K562 (cell line): Measurements from ENCODE around the gene SPOUT1.

Experiments
- BRCA1 ChIP-seq, 2 experiments: fragments of 450-650 bp in 1 of 2; sonication (generic) in 1 of 2; formaldehyde crosslinking in 1 of 2; IDR thresholded peaks; 2 replicates each; pipeline versions ENCODE4 v1.5.0 to v1.6.1; 2017 to 2020; ENCODE audit warnings: mild to moderate bottlenecking in 1 of 2, missing genetic modification reagents in 1 of 2
- CBFA2T3 ChIP-seq: fragments of 450-650 bp; IDR thresholded peaks from 2 replicates; pipeline ENCODE4 v1.6.1; 2017
- ESRRA ChIP-seq: fragments of 450-650 bp; IDR thresholded peaks from 2 replicates; pipeline ENCODE4 v1.6.1; 2014; ENCODE audit warnings: low read depth, mild to moderate bottlenecking, moderate library complexity, borderline replicate concordance
- EZH2 ChIP-seq: IDR thresholded peaks from 2 replicates; pipeline ENCODE4 v1.6.1; 2012; ENCODE audit warnings: low read depth, mild to moderate bottlenecking, inconsistent platforms, low read length, borderline replicate concordance
- KLF13 ChIP-seq: fragments of 450-650 bp; IDR thresholded peaks from 2 replicates; pipeline ENCODE4 v1.6.1; 2016; ENCODE audit warnings: missing genetic modification characterization, low read depth, mild to moderate bottlenecking, missing compliant biosample characterization, moderate library complexity, borderline replicate concordance
- MCM3 ChIP-seq: fragments of 450-650 bp; IDR thresholded peaks from 2 replicates; pipeline ENCODE4 v1.6.1; 2016
- POLR2A ChIP-seq: fragments of 450-650 bp; conservative IDR thresholded peaks from 2 replicates; pipeline ENCODE4 v1.6.1; 2016
- POLR2AphosphoS2 ChIP-seq: IDR thresholded peaks from 2 replicates; pipeline ENCODE4 v1.6.1; 2012; ENCODE audit warnings: low read length, improper control_type of control experiment
- RB1 ChIP-seq: fragments of 450-650 bp; IDR thresholded peaks from 2 replicates; pipeline ENCODE4 v1.6.1; 2017; ENCODE audit warnings: low read depth, mild to moderate bottlenecking
- TCF7 ChIP-seq: sonication (generic); IDR thresholded peaks from 2 replicates; pipeline ENCODE4 v1.6.1; 2016; ENCODE audit warnings: antibody characterized with exemption, borderline replicate concordance
- ZBTB8A ChIP-seq: fragments of 450-650 bp; IDR thresholded peaks from 2 replicates; pipeline ENCODE4 v1.6.1; 2018; ENCODE audit warnings: mild to moderate bottlenecking, moderate library complexity; ENCODE audit not compliant: partially characterized antibody
- ZNF175 ChIP-seq: fragments of 200-800 bp; sonication (Bioruptor generic); IDR thresholded peaks from 2 replicates; pipeline ENCODE4 v1.6.1; 2016; ENCODE audit warnings: low read depth, mild to moderate bottlenecking, missing genetic modification characterization, missing compliant biosample characterization
- TF ChIP-seq, protein P1 (sequence below), 3 experiments: IDR thresholded peaks in 2 of 3; conservative IDR thresholded peaks in 1 of 3; 2 replicates each; pipeline ENCODE4 v1.5.1; 2011 to 2012; ENCODE audit warnings: low read length in 3 of 3, mild to moderate bottlenecking in 3 of 3, control low read depth in 2 of 3, improper control_type of control experiment in 1 of 3, inconsistent platforms in 1 of 3, low read depth in 1 of 3, mixed read lengths in 1 of 3, moderate library complexity in 1 of 3; ENCODE audit not compliant: insufficient read depth in 2 of 3

DNA sequence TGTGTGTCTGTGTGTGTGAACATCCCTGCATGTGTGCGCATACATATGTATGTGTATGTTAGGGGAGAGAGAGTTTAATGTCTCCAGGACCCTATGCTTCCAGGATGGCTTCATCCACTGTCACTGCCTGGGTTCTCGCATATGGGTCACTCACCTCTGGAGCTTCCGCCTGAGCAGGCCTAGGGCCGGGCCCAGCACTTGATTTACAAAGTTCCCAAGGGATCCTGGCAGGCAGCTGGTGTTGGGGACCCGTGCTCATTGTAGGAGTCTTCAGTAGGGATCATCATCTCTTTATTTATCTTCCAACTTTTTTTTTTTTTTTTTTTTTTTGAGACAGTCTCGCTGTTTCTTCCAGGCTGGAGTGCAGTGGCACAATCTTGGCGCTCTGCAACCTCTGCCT is 29.5 kb downstream of the SPOUT1 start:
- no peak for TF ChIP-seq TCF7
- no peak for TF ChIP-seq BRCA1 (IDR thresholded peaks at IDR 0.05)
- no peak for TF ChIP-seq BRCA1 (CRISPR knock-in tag; IDR thresholded peaks at IDR 0.05)
- no peak for TF ChIP-seq RB1
- TF ChIP-seq, protein P1, sequence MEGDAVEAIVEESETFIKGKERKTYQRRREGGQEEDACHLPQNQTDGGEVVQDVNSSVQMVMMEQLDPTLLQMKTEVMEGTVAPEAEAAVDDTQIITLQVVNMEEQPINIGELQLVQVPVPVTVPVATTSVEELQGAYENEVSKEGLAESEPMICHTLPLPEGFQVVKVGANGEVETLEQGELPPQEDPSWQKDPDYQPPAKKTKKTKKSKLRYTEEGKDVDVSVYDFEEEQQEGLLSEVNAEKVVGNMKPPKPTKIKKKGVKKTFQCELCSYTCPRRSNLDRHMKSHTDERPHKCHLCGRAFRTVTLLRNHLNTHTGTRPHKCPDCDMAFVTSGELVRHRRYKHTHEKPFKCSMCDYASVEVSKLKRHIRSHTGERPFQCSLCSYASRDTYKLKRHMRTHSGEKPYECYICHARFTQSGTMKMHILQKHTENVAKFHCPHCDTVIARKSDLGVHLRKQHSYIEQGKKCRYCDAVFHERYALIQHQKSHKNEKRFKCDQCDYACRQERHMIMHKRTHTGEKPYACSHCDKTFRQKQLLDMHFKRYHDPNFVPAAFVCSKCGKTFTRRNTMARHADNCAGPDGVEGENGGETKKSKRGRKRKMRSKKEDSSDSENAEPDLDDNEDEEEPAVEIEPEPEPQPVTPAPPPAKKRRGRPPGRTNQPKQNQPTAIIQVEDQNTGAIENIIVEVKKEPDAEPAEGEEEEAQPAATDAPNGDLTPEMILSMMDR (IDR thresholded peaks at IDR 0.05 in 2 of 3, conservative IDR thresholded peaks at IDR 0.05 in 1 of 3; ENCODE audit: insufficient read depth in 2 of 3, low read depth in 1 of 3, low read length in 3 of 3): no peak
- no peak for TF ChIP-seq EZH2
- no peak for TF ChIP-seq POLR2AphosphoS2
- TF ChIP-seq ZNF175 (CRISPR knock-in tag): no peak
- no peak for TF ChIP-seq ESRRA
- no peak for TF ChIP-seq CBFA2T3
- no peak for TF ChIP-seq MCM3
- TF ChIP-seq KLF13: no peak
- no peak for TF ChIP-seq POLR2A
- no peak for TF ChIP-seq ZBTB8A
